Body of pancreas (tissue), 4 donors: ENCODE data around the gene PIK3CD.

ENCODE experiments used
- POLR2A ChIP-seq, 3 donors: fragments of 450-650 bp; IDR thresholded peaks; one replicate each; pipeline ENCODE4 v1.6.1; 2016; ENCODE audit warnings: antibody characterized with exemption in 3 of 3, mild to moderate bottlenecking in 2 of 3
- TF ChIP-seq, protein P1 (sequence below), 7 experiments: fragments of 450-650 bp in 4 of 7; fragments of 200-600 bp in 3 of 7; sonication (generic) in 3 of 7; IDR thresholded peaks; one replicate each; pipeline ENCODE4 v1.5.1; 2016 to 2019; ENCODE audit warnings: antibody characterized with exemption in 7 of 7

DNA sequence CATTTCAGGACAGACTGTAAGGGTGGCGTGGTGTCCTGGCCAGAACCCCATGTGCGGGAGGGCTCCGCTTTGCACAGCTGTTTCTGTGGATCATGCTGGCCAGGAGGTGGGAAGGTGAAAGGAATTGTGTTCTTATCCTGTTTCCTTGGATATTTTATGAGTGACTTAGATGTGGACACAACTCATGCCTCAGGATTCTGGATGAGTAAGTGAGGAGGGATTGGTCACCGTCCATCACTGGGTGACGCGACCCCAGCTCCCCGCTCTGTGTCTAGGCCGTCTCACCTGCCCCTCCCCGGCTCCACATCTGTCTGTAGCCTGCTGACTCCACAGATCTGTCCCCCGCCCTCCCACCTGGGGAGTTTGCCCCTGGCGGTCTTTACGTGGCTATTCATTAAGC is 48.8 kb downstream of the PIK3CD start:
- TF ChIP-seq POLR2A (IDR thresholded peaks at IDR 0.05): no peak
- TF ChIP-seq, protein P1, sequence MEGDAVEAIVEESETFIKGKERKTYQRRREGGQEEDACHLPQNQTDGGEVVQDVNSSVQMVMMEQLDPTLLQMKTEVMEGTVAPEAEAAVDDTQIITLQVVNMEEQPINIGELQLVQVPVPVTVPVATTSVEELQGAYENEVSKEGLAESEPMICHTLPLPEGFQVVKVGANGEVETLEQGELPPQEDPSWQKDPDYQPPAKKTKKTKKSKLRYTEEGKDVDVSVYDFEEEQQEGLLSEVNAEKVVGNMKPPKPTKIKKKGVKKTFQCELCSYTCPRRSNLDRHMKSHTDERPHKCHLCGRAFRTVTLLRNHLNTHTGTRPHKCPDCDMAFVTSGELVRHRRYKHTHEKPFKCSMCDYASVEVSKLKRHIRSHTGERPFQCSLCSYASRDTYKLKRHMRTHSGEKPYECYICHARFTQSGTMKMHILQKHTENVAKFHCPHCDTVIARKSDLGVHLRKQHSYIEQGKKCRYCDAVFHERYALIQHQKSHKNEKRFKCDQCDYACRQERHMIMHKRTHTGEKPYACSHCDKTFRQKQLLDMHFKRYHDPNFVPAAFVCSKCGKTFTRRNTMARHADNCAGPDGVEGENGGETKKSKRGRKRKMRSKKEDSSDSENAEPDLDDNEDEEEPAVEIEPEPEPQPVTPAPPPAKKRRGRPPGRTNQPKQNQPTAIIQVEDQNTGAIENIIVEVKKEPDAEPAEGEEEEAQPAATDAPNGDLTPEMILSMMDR (IDR thresholded peaks at IDR 0.05): no peak
